ENCODE results near the gene TAPBPL.

- TF ChIP-seq, protein P1, sequence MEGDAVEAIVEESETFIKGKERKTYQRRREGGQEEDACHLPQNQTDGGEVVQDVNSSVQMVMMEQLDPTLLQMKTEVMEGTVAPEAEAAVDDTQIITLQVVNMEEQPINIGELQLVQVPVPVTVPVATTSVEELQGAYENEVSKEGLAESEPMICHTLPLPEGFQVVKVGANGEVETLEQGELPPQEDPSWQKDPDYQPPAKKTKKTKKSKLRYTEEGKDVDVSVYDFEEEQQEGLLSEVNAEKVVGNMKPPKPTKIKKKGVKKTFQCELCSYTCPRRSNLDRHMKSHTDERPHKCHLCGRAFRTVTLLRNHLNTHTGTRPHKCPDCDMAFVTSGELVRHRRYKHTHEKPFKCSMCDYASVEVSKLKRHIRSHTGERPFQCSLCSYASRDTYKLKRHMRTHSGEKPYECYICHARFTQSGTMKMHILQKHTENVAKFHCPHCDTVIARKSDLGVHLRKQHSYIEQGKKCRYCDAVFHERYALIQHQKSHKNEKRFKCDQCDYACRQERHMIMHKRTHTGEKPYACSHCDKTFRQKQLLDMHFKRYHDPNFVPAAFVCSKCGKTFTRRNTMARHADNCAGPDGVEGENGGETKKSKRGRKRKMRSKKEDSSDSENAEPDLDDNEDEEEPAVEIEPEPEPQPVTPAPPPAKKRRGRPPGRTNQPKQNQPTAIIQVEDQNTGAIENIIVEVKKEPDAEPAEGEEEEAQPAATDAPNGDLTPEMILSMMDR (IDR thresholded peaks at IDR 0.05) = no peak
- TF ChIP-seq, protein P2, sequence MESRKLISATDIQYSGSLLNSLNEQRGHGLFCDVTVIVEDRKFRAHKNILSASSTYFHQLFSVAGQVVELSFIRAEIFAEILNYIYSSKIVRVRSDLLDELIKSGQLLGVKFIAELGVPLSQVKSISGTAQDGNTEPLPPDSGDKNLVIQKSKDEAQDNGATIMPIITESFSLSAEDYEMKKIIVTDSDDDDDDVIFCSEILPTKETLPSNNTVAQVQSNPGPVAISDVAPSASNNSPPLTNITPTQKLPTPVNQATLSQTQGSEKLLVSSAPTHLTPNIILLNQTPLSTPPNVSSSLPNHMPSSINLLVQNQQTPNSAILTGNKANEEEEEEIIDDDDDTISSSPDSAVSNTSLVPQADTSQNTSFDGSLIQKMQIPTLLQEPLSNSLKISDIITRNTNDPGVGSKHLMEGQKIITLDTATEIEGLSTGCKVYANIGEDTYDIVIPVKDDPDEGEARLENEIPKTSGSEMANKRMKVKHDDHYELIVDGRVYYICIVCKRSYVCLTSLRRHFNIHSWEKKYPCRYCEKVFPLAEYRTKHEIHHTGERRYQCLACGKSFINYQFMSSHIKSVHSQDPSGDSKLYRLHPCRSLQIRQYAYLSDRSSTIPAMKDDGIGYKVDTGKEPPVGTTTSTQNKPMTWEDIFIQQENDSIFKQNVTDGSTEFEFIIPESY (IDR thresholded peaks at IDR 0.05; ENCODE audit: borderline replicate concordance, low read depth) = no peak
- TF ChIP-seq GABPA (IDR thresholded peaks at IDR 0.05; ENCODE audit: low read depth) (no peak), USF1 (IDR thresholded peaks at IDR 0.05; ENCODE audit: borderline replicate concordance, low read depth) (no peak), POLR2AphosphoS5 (IDR thresholded peaks at IDR 0.05; ENCODE audit: low read depth, low read length) (no peak), EP300 (IDR thresholded peaks at IDR 0.05; ENCODE audit: borderline replicate concordance in 1 of 2, low read depth in 1 of 2, low read length in 1 of 2) (no peak), RAD21 (IDR thresholded peaks at IDR 0.05; ENCODE audit: low read length) (no peak)
Observed at GRCh38 chr12:6438345-6438744, 13.5 kb upstream of the TAPBPL start.

Data from SK-N-SH (cell line).